Measurements from ENCODE around the gene TMEM151B.

DNA sequence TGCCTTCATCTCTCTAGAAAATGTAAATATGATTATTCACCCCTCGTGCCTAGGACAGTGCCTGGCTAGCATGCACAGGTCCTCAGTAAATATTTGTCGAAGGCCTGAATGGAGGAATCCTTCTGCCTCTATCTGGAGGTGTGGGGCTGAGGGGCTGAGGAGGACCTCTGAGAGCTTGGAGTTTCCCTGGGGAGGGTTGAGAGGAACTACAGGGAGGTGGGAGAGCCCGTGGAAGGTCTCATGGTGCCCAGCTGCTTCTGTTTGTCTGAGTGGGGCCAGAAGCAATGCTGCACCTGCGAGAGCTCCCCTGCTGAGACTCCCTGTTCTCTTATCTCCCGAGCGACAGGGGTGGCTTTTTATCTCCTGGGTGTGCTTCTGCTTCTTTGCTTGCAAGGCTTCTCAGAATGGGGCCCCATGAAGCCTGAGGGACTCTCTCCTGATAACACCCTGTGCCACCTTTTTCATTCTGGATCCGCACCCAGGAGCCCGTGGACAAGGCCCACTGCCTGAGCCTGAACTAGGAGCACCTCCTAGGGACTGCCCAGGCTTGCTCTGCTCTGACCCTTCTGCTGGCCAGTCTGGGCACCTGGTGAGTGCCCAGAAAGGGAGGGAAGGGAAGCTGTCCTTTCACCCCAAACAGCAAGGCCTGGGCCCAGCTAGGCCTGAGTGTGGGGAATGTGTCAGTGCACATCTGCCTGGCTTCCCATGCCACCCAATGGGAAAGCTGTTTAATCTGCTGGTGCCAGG lies 44.5 kb upstream of the TMEM151B start:
- TF ChIP-seq, protein P1, sequence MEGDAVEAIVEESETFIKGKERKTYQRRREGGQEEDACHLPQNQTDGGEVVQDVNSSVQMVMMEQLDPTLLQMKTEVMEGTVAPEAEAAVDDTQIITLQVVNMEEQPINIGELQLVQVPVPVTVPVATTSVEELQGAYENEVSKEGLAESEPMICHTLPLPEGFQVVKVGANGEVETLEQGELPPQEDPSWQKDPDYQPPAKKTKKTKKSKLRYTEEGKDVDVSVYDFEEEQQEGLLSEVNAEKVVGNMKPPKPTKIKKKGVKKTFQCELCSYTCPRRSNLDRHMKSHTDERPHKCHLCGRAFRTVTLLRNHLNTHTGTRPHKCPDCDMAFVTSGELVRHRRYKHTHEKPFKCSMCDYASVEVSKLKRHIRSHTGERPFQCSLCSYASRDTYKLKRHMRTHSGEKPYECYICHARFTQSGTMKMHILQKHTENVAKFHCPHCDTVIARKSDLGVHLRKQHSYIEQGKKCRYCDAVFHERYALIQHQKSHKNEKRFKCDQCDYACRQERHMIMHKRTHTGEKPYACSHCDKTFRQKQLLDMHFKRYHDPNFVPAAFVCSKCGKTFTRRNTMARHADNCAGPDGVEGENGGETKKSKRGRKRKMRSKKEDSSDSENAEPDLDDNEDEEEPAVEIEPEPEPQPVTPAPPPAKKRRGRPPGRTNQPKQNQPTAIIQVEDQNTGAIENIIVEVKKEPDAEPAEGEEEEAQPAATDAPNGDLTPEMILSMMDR (IDR thresholded peaks at IDR 0.05), result no peak
- TF ChIP-seq POLR2A (IDR thresholded peaks at IDR 0.05) (no peak), EP300 (IDR thresholded peaks at IDR 0.05; ENCODE audit: low read depth) (no peak)

All from transverse colon (tissue), 3 donors.